ENCODE measurements around the gene STAT5B. TPM values are rescaled to one million over a fixed set of nuclear protein-coding genes. Genes with fewer than 3 reads are reported as not detected.
A peak's percentile ranks its signal among the peaks of the same experiment; 100 is the strongest.

STAT5B gene
- total and polyA plus RNA-seq, 9 of the 15 experiments (the other 6 are each of a cell fraction or from before 2014, with no cell fraction given), result 20.8 to 176 (median 92.4) TPM

DNA sequence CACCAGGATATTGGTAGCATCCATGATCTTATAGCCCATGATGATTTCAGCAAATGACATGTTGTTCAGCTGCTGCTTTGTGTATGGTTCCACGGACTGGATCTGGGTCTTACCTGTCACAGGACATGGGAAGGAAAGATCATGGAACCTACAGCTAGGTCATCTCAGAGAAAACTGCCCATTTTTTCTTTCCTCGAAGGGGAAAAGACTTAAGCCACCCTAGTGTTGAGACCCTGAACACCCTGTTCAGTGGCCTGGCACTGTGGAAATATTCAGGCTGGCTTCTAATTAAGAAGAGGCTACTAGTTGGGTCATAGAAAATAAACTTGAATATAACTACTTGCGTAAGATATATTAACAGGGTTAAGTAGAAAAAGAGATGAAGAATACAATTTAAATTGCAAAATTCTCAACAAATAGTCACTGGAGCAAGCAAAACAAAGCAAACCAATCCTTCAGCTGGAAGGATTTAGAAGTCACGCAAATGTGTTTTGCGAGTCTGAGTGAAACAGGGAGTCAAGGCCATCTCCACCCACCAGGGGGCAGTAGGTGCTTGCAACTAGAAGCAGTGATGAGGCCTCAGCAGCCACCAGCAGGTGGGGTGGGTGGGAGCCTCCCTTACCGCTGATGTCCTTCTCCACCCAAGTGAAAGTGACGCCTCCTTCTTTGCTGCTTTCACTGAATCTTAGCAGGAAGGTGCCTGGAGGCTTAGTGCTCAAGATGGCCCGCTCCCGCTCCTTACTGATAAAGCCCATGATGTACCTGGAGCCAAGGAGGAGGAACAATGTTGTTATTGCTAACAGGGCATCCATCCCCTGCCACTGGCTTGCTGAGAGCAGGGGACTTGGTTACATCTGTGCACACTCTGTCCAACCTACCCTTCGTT, 46.4 kb upstream of the STAT5B start (continued):
- TF ChIP-seq, protein P1, sequence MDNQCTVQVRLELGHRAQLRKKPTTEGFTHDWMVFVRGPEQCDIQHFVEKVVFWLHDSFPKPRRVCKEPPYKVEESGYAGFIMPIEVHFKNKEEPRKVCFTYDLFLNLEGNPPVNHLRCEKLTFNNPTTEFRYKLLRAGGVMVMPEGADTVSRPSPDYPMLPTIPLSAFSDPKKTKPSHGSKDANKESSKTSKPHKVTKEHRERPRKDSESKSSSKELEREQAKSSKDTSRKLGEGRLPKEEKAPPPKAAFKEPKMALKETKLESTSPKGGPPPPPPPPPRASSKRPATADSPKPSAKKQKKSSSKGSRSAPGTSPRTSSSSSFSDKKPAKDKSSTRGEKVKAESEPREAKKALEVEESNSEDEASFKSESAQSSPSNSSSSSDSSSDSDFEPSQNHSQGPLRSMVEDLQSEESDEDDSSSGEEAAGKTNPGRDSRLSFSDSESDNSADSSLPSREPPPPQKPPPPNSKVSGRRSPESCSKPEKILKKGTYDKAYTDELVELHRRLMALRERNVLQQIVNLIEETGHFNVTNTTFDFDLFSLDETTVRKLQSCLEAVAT (IDR thresholded peaks at IDR 0.05), result peak; percentile 60 to 94; a peak in 3 of 4 replicates
- TF ChIP-seq, protein P2, sequence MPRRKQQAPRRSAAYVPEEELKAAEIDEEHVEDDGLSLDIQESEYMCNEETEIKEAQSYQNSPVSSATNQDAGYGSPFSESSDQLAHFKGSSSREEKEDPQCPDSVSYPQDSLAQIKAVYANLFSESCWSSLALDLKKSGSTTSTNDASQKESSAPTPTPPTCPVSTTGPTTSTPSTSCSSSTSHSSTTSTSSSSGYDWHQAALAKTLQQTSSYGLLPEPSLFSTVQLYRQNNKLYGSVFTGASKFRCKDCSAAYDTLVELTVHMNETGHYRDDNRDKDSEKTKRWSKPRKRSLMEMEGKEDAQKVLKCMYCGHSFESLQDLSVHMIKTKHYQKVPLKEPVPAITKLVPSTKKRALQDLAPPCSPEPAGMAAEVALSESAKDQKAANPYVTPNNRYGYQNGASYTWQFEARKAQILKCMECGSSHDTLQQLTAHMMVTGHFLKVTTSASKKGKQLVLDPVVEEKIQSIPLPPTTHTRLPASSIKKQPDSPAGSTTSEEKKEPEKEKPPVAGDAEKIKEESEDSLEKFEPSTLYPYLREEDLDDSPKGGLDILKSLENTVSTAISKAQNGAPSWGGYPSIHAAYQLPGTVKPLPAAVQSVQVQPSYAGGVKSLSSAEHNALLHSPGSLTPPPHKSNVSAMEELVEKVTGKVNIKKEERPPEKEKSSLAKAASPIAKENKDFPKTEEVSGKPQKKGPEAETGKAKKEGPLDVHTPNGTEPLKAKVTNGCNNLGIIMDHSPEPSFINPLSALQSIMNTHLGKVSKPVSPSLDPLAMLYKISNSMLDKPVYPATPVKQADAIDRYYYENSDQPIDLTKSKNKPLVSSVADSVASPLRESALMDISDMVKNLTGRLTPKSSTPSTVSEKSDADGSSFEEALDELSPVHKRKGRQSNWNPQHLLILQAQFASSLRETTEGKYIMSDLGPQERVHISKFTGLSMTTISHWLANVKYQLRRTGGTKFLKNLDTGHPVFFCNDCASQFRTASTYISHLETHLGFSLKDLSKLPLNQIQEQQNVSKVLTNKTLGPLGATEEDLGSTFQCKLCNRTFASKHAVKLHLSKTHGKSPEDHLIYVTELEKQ (CRISPR knock-in tag; IDR thresholded peaks at IDR 0.05), result no peak

DNA sequence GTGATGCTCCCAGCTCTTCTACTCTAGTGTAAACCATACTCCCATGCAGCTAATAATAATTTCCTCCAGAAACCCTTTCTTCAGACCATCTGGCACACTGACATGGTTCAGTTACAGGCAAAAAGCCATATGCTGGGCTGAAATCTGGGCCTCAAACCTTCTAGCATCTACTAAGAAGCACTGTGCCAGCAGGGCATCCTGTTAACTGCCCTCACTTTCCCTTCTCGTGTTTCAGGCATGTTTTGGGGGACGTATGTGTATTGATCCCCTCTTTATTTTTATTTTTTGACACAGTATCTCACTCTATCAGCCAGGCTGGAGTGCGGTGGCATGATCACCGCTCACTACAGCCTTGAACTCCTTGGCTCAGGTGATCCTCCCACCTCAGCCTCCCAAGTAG, 45.4 kb upstream of the STAT5B start:
- Histone ChIP-seq H4K20me1 (replicated peaks; ENCODE audit: control insufficient read depth, insufficient read depth, low read length) (no peaks in the 10 kb centered on the region), H3K4me2 (ENCODE audit: insufficient read depth, low read length) (no peak overlapping the region), H3K9ac (ENCODE audit: insufficient read depth in 1 of 2, low read depth in 2 of 2, low read length in 2 of 2) (peak overlapping the region; percentile 51 to 100; a peak in 3 of 4 replicates), H3K36me3 (ENCODE audit: control insufficient read depth, insufficient read depth, low read length) (peaks cover 79% of the 10 kb centered on the region), H3K27me3 (ENCODE audit: control insufficient read depth in 2 of 2, insufficient read depth in 2 of 2, low read length in 2 of 2) (no peaks in the 10 kb centered on the region), H3K9me3 (replicated peaks; ENCODE audit: control insufficient read depth, insufficient read depth, low read depth, low read length) (no peaks in the 10 kb centered on the region), H3K4me1 (replicated peaks in 1 of 2; ENCODE audit: control insufficient read depth in 2 of 2, insufficient read depth in 2 of 2, low read length in 2 of 2) (peaks cover 55 to 60% of the 10 kb centered on the region in 2 experiments), H2AFZ (ENCODE audit: low read depth, low read length) (no peak overlapping the region), H3K79me2 (ENCODE audit: control insufficient read depth, insufficient read depth, low read length) (peaks cover 45% of the 10 kb centered on the region), H3K9me1 (ENCODE audit: control insufficient read depth, insufficient read depth, low read length) (no peaks in the 10 kb centered on the region), H3K4me3 (no peak overlapping the region), H3K27ac (ENCODE audit: extremely low read depth, low read depth, low read length) (peak overlapping the region; percentile 100)
- POLR2A ChIA-PET, result interaction anchor here (0.6 to 1.5 kb wide), 4 partner anchors 9 to 198 kb away, joined by 3 to 6 read pairs (median 3); no protein-coding TSS in a partner anchor
- CTCF ChIA-PET (ENCODE audit: low intra/inter-chr PET ratio), result interaction anchor here (1.6 to 3.2 kb wide), 3 partner anchors 85 to 198 kb away, joined by 6 to 46 read pairs (median 43); no protein-coding TSS in a partner anchor
- DNase-seq (ENCODE audit: extremely low read depth in 1 of 4, low spot score in 3 of 4), result no peak
- no peak for FAIRE-seq
- no TSS peak for BruUV-seq (replicated peaks)
- in situ Hi-C loops (cut with MboI) (loop anchor here (5.0 kb wide), 2 partner anchors 81 to 206 kb away; no protein-coding TSS in a partner anchor), intact Hi-C loops (cut with micrococcal nuclease) (loop anchor here (5.0 kb wide), 3 partner anchors 66 to 196 kb away; partner anchors contain the start of genes ATP6V0A1 and STAT3)
- 74% methylated on average over 4 of the region's 4 CpGs for WGBS (ENCODE audit: insufficient coverage, low coverage, missing lambda C conversion rate)
- no peak for ATAC-seq
- TF ChIP-seq SMAD3 (CRISPR knock-in tag; conservative IDR thresholded peaks at IDR 0.05) (no peak), ZNF311 (CRISPR knock-in tag; IDR thresholded peaks at IDR 0.05) (peak; percentile 10; the same call in 1 of the 2 replicates), CXXC5 (CRISPR knock-in tag; IDR thresholded peaks at IDR 0.05) (0 out of 2 replicates have a peak, but pooled peaks have one; percentile 13), CHD1 (IDR thresholded peaks at IDR 0.05; ENCODE audit: low read length) (no peak)
- TF ChIP-seq, protein P3, sequence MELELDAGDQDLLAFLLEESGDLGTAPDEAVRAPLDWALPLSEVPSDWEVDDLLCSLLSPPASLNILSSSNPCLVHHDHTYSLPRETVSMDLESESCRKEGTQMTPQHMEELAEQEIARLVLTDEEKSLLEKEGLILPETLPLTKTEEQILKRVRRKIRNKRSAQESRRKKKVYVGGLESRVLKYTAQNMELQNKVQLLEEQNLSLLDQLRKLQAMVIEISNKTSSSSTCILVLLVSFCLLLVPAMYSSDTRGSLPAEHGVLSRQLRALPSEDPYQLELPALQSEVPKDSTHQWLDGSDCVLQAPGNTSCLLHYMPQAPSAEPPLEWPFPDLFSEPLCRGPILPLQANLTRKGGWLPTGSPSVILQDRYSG (tag; conservative IDR thresholded peaks at IDR 0.05; ENCODE audit: low read depth), result 0 out of 2 replicates have a peak, but pooled peaks have one; percentile 30

Measured in K562 (cell line).